Endodermal cell (in vitro differentiated cells): ENCODE results near the gene C6orf15. TPM values are rescaled to one million over a fixed set of nuclear protein-coding genes. Genes with fewer than 3 reads are reported as not detected.

ENCODE experiments used
- DNase-seq: peaks from one replicate; pipeline ENCODE4 v3.0.0-alpha.2; 2017
- H3K27ac ChIP-seq: 2 replicates; pipeline ENCODE4 v1.5.1; 2013; ENCODE audit warnings: mild to moderate bottlenecking, low read depth, low read length, moderate library complexity
- H3K27me3 ChIP-seq: 2 replicates; pipeline ENCODE4 v1.6.1; 2013; ENCODE audit warnings: mild to moderate bottlenecking, low read length, moderate library complexity; ENCODE audit not compliant: insufficient read depth, control insufficient read depth, poor library complexity, severe bottlenecking
- H3K36me3 ChIP-seq: 2 replicates; pipeline ENCODE4 v1.7.0; 2013; ENCODE audit warnings: mild to moderate bottlenecking, low read length, moderate library complexity; ENCODE audit not compliant: control insufficient read depth, insufficient read depth
- H3K4me1 ChIP-seq: one replicate; pipeline ENCODE4 v1.7.0; 2013; ENCODE audit warnings: low read length; ENCODE audit not compliant: control insufficient read depth, insufficient read depth
- H3K4me3 ChIP-seq: 2 replicates; pipeline ENCODE4 v1.5.1; 2013; ENCODE audit warnings: mild to moderate bottlenecking, low read length, moderate library complexity
- H3K9ac ChIP-seq: 2 replicates; pipeline ENCODE4 v1.6.1; 2013; ENCODE audit warnings: mild to moderate bottlenecking, low read length, moderate library complexity; ENCODE audit not compliant: poor library complexity, severe bottlenecking; ENCODE audit errors: extremely low read depth
- H3K9me3 ChIP-seq: 2 replicates; pipeline ENCODE4 v1.6.1; 2013; ENCODE audit warnings: mild to moderate bottlenecking, low read length, moderate library complexity; ENCODE audit not compliant: control insufficient read depth
- H3K27ac Mint-ChIP-seq: 2 replicates; pipeline ENCODE4 v1.8.0; 2020; ENCODE audit warnings: mixed read lengths
- H3K27me3 Mint-ChIP-seq: 2 replicates; pipeline ENCODE4 v1.8.0; 2021; ENCODE audit warnings: mild to moderate bottlenecking, mixed read lengths; ENCODE audit not compliant: insufficient read depth
- H3K36me3 Mint-ChIP-seq: 2 replicates; pipeline ENCODE4 v1.8.0; 2020; ENCODE audit warnings: low read depth, mixed read lengths
- H3K4me1 Mint-ChIP-seq: 2 replicates; pipeline ENCODE4 v1.8.0; 2020; ENCODE audit warnings: mixed read lengths
- H3K4me3 Mint-ChIP-seq: 2 replicates; pipeline ENCODE4 v1.8.0; 2020; ENCODE audit warnings: mild to moderate bottlenecking, moderate library complexity, mixed read lengths
- H3K9me3 Mint-ChIP-seq: 2 replicates; pipeline ENCODE4 v1.8.0; 2020; ENCODE audit warnings: mild to moderate bottlenecking, mixed read lengths
- WGBS, 2 experiments: methylation state at CpG; one replicate each; pipeline versions ENCODE4 v1.1.5 to v1.1.7; 2013; ENCODE audit warnings: missing lambda C conversion rate in 2 of 2, mixed read lengths in 1 of 2; ENCODE audit not compliant: insufficient coverage in 1 of 2, insufficient read length in 1 of 2; 5-methylcytosine and 5-hydroxymethylcytosine counted together
- total RNA-seq, 2 donors: library from RNA; stranded (reverse); fragmentation: NEBNext Ultra II Directional in 1 of 2; extraction: Animal tissue kit (Norgen Biotek cat#: 25700) in 1 of 2; gene quantifications; 2 replicates in 1 of 2; 3 replicates in 1 of 2; pipeline ENCODE4 v1.2.1, GENCODE V29; 2021
- TF ChIP-seq, protein P1 (sequence below): fragments of 200-600 bp; sonication (generic); conservative IDR thresholded peaks from 2 replicates; pipeline ENCODE4 v1.5.0; 2021; ENCODE audit warnings: antibody characterized with exemption, mild to moderate bottlenecking

The C6orf15 gene
- total RNA-seq, 2 donors from 2014 or later: not detected

GRCh38 chr6:31081872-31082271 is 30.5 kb downstream of the C6orf15 start:
- Histone ChIP-seq H3K4me3 (no peak overlapping the region), H3K36me3 (no peaks in the 10 kb centered on the region), H3K4me1 (peaks cover 4% of the 10 kb centered on the region), H3K27me3 (no peaks in the 10 kb centered on the region), H3K27ac (no peak overlapping the region), H3K9ac (no peak overlapping the region), H3K9me3 (no peaks in the 10 kb centered on the region)
- Mint-ChIP-seq H3K27ac (no peak overlapping the region), H3K9me3 (no peaks in the 10 kb centered on the region), H3K4me3 (no peak overlapping the region), H3K36me3 (no peaks in the 10 kb centered on the region), H3K4me1 (peaks cover 10% of the 10 kb centered on the region), H3K27me3 (peaks cover 3% of the 10 kb centered on the region)
- DNase-seq: no peak
- WGBS, 2 experiments: 86 to 89% methylated on average over 3 to 6 of the region's 6 CpGs
- TF ChIP-seq, protein P1, sequence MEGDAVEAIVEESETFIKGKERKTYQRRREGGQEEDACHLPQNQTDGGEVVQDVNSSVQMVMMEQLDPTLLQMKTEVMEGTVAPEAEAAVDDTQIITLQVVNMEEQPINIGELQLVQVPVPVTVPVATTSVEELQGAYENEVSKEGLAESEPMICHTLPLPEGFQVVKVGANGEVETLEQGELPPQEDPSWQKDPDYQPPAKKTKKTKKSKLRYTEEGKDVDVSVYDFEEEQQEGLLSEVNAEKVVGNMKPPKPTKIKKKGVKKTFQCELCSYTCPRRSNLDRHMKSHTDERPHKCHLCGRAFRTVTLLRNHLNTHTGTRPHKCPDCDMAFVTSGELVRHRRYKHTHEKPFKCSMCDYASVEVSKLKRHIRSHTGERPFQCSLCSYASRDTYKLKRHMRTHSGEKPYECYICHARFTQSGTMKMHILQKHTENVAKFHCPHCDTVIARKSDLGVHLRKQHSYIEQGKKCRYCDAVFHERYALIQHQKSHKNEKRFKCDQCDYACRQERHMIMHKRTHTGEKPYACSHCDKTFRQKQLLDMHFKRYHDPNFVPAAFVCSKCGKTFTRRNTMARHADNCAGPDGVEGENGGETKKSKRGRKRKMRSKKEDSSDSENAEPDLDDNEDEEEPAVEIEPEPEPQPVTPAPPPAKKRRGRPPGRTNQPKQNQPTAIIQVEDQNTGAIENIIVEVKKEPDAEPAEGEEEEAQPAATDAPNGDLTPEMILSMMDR: no peak

GRCh38 chr6:31079656-31080261 is 32.6 kb downstream of the C6orf15 start:
- Histone ChIP-seq H3K9me3 (no peaks in the 10 kb centered on the region), H3K9ac (no peak overlapping the region), H3K4me1 (no peaks in the 10 kb centered on the region), H3K36me3 (no peaks in the 10 kb centered on the region), H3K27me3 (no peaks in the 10 kb centered on the region), H3K27ac (no peak overlapping the region), H3K4me3 (no peak overlapping the region)
- Mint-ChIP-seq H3K27ac (no peak overlapping the region), H3K4me1 (peaks cover 5% of the 10 kb centered on the region), H3K36me3 (no peaks in the 10 kb centered on the region), H3K4me3 (no peak overlapping the region), H3K9me3 (no peaks in the 10 kb centered on the region), H3K27me3 (peaks cover 3% of the 10 kb centered on the region)
- WGBS, 2 experiments: 44 to 46% methylated on average over 22 of the region's 22 CpGs
- DNase-seq: peak; percentile 93
- TF ChIP-seq, protein P1: peak; percentile 87

DNA sequence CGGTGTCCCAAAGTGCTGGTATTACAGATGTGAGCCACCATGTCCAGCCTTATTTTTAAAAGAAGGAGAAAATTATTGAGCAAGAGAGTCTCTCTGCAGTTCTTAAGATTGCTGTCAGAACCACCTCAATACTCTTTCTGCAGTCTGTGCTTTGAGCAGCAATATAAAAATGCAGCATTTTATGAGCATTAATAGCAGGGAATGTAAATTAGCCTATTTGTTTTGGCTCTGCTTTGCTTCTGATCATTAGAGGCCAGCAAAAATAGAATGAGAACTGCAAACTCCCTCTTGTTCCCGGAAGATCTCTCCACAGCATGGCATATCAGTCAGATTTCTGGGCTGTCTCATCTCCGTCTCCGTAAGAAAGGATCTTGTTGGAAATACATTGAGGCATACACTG is 35.8 kb downstream of the C6orf15 start:
- Mint-ChIP-seq H3K36me3 (no peaks in the 10 kb centered on the region), H3K27ac (no peak overlapping the region), H3K9me3 (no peaks in the 10 kb centered on the region), H3K27me3 (peaks cover 3% of the 10 kb centered on the region), H3K4me3 (no peak overlapping the region), H3K4me1 (peaks cover 3% of the 10 kb centered on the region)
- Histone ChIP-seq H3K27ac (no peak overlapping the region), H3K36me3 (no peaks in the 10 kb centered on the region), H3K4me1 (no peaks in the 10 kb centered on the region), H3K4me3 (no peak overlapping the region), H3K9me3 (no peaks in the 10 kb centered on the region), H3K27me3 (no peaks in the 10 kb centered on the region), H3K9ac (no peak overlapping the region)
- no peak for DNase-seq
- WGBS, 2 experiments: 93 to 95% methylated on average over 4 of the region's 4 CpGs
- TF ChIP-seq, protein P1: no peak
